Measurements from ENCODE around the gene ICAM2. TPM values are rescaled to one million over a fixed set of nuclear protein-coding genes. Genes with fewer than 3 reads are reported as not detected.
A peak's percentile ranks its signal among the peaks of the same experiment; 100 is the strongest.
"Not testable (repeated sequence)": the region's sequence is repeated elsewhere in the genome, so short reads cannot be mapped to it uniquely, and the experiment has no call there.

ICAM2 gene
- total RNA-seq, 1 experiment from 2014 or later, result not detected

- DNase-seq (ENCODE audit: low read depth), result no peak
Measured at GRCh38 chr17:63997341-63998048, 22.9 kb downstream of the ICAM2 start.

DNA sequence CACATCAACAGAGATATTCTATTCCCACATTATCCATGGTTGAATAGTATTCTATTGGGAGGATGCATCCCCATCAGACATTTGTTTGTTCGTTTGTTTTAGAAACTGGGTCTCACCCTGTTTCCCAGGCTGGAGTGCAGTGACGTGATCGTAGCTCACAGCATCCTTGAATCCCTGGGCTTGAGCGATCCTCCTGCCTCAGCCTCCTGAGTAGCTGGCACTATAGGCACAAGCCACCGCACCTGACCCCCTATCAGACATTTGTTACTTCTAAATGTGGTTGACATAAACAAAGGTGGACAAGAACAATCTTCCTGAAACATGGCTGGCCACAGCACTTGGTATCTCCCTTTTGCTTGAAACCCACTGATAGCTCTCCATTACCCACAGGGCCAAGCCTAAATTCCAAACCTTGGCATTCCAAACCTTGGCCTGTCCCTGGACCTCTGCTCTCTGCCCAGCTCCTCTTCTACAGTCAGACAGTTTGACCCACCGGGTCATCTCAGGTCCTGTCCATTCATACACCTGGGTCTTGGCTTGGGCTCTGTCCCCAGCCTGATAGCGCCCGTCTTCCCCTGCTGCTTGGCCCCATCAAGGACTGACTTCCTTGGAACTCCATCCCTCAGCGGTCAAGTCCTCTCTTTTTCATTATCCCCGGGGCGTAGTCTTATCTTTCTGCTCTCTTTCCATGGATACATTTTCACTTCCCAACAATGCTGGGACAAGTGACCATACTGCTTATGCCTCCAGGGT lies 23.8 kb downstream of the ICAM2 start:
- DNase-seq (ENCODE audit: low read depth), result no peak

GRCh38 chr17:63995626-63996025 lies 24.8 kb downstream of the ICAM2 start:
- DNase-seq (ENCODE audit: low read depth), result no peak

GRCh38 chr17:63993368-63993985 lies 27.0 kb downstream of the ICAM2 start:
- no peak for DNase-seq (ENCODE audit: low read depth)

GRCh38 chr17:63991611-63992010 lies 28.8 kb downstream of the ICAM2 start:
- DNase-seq (ENCODE audit: low read depth), result no peak

GRCh38 chr17:63989622-63990345 lies 30.6 kb downstream of the ICAM2 start:
- no peak for DNase-seq (ENCODE audit: low read depth)

DNA sequence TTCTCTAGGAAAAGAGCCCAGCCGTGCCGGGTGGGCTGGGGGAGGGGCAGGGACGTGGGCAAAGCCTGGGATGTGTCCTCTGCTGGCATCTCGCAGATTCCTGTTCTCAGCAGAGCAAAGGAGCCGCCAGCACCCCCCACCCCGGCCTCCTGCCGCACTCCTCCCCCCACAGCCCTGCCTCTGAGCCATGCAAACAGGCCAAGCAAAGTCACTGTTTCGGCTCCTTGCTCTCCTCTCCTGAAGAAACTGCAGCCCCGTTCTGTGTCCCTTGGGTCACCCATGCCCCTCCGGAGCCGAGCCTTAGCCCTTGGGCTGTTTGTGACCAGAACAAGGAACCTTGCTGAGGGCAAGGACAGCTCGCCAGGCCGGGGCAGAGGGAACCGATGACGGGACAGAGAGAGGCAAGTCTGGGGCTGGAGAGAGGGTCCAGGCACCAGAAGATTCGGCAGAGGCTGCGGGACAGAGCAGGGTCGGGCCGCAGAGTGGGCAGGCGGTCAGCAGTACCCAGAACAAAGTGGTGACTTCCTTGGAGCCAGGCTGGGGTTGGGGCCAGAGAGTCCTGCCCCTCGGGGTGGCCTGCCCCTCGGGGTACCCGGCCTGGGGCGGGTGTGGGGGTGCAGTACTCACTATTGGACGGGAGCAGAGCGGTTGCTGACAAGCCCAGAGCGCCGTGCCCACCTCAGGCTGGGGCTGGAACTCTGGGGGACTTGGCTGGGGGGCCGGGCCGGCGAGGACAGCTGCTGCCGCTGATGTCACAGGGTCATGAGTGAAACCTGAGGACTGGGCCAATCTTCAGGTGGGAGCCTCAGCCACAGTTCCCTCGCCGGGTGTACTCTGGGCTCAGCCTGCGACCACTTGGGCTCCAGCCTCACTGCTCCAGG lies 31.5 kb downstream of the ICAM2 start:
- no peak for DNase-seq (ENCODE audit: low read depth)

DNA sequence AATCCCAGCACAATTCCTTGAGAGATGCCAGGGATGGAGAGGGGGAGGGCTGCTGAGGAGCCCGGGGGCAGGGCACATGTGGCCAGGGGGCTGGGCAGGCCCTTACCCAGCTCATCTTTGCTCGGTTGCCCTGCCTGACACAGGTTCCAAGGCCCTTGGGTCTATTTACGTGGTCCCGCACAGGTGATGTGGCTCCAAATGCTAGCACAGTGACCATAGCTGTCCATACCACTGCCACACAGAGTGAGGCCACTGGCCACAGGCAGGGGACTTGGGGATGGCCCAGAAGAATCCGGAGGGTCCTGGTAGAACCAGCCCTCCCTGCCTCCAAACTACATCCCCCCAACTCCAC lies 32.3 kb downstream of the ICAM2 start:
- no peak for DNase-seq (ENCODE audit: low read depth)

DNA sequence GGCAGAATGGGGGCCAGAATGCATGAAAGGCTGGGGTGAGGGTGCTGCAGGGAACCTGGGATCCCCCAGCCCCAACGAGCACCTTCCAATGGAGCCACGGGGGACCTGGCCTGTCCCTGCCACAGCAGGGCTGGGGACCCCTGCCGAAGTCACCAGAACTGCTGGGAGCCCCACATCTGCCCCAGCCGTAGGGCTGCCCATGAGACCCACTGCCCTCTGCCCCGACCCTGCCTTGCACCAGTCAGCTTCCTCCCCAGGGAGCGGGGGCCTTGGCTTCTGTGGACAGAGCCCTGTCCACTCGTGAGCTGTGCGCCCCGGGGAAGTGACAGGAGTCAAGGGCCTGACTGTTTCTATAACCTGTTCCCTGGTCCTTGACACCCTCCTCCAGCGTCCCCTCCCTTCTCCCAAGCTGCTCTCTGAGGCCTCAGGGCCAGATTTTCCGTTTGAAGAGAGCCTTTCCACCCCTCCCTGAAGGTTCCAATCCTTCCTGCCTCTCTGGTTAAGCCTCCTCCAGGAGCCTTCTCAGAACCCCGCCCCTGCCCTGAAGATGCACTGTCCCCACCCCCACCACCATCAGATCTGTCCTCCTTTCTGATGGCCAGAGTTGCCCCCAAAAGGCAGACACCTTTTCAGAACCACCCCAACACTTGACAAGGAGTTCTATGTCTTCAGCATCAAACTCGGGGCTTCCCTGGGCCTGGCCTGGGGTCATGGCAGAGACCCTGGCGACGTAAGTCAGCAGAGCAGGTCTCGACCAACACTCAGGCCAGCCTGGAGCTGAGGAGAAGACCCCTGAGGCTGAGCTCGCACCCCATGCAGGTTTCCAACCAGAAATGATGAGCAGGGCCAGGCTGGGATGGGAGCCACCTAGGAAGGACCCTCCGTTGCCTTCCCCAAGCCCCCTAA lies 33.0 kb downstream of the ICAM2 start:
- no peak for DNase-seq (ENCODE audit: low read depth)

DNA sequence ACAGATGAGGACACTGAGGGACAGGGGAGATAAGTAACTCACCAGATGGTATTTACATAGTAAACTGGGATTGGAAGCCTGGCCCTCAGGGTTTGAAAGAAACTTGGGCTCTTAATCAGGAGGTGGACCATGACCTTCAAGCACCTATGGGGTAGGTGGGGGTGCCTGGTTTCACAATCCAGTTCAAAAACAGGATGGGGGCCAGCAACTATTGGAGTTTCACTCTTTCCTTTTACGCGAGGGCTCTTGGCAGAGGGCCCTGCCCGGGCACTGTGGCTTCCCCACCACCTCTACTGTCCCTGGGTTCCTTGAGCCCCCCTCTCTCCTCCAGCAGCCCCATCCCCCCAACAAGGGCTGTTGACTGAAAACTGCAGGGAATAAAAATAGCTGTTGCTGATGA lies 33.6 kb downstream of the ICAM2 start:
- DNase-seq (ENCODE audit: low read depth), result no peak

DNA sequence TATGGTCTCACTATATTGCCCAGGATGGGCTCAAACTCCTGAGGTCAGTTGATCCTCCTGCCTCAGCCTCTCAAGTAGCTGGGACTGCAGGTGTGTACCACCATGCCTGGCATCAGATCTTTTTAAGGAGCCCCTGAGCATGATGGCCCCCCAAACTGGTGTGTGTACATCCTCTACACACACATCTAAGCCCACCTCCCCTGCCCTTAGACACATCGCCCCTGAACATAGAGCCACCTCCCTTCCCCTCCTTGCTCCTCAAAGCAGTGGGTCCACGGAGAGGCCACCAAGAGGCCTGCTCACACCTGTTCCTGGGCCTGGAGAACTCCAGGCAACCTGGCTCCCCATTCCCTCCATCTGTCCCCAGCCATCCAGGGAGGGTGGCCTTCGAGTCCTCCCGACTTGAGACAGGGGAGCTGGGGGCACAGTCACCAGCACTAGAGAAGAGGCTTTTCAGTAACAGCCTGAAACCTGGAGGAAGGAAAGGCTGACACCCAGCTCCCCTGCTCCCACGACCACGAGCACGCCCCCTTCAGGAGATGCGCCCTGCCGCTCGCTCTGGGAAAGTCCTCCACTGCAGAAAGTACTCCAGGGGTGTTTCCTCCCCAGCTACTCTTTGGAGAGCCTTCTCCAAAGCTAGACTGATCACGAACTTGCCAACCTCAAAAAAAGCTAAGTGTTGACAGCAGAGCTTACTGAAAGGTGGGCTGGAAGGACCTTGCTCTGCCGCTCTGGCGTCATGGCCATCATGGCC lies 34.9 kb downstream of the ICAM2 start:
- DNase-seq (ENCODE audit: low read depth), result no peak

DNA sequence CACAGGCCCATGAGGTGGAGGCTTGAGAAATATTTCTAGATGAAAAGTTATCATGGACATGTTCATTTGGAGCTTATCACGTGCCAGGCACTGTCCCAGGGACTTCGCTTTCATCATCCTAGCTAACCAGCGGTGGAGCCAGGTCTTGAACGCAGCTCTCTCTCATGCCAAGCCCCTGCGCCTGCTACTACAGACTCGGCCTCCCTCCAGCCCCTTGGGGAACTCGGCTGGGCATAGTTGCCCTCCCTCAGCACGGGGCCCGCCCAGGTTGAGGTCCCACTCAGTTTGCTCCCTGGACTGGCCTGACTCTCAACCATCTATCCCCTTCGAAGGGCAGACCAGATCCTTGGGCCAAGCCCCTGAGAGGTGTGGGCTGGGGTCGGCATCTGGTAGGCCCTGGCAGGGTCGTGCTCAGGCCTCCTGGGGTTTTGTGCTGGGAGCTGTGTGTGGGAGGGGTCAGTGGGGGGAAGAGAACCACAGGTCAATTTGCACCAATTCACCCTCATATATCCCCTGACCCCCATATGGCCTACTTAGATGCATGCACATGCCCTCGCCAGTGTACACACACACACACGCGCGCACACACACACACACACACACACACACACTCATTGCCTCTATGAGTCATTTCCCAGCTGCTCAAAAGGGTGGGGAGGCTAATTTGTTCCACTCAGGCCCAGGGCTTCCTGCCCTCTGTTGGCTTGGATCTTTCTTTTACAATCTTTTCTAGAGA lies 35.6 kb downstream of the ICAM2 start:
- peak; percentile 86 for DNase-seq (ENCODE audit: low read depth)

- DNase-seq (ENCODE audit: low read depth), result peak; percentile 32
Measured at GRCh38 chr17:63984236-63984635, 36.2 kb downstream of the ICAM2 start.

DNA sequence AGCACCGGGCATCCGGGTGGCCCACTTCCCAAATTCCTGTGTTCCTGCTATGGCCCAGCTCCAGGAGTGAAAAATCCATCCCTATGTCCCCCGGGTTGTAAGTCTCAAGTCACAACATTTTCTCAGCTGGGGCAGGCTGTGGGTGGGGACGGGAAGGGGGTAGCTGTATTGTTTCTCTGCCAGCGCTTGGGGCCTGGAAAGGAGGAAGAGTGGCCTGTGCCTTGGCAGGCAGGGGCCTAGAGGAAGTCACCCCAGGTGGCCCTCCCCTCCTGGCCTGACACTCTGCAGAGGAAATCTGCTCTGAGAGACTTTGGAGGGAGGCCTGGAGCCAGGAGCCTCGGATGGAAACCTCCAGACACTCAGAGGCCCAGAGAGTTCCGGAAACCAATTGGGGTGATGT lies 37.1 kb downstream of the ICAM2 start:
- no peak for DNase-seq (ENCODE audit: low read depth)

DNA sequence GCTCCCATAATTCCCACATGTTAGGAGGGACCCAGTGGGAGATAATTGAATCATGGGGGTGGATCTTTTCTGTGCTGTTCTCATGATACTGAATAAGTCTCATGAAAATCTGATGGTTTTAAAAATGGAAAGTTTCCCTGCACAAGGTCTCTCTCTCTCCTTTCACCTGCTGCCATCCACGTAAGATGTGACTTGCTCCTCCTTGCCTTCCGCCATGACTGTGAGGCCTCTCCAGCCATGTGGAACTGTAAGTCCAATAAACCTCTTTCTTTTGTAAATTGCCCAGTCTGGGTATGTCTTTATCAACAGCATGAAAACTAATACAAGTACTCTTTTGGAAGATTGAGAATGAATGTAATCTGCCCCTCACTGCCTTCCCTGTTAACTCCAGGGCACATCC lies 37.8 kb downstream of the ICAM2 start:
- DNase-seq (ENCODE audit: low read depth), result not testable (repeated sequence)

- no peak for DNase-seq (ENCODE audit: low read depth)
Measured at GRCh38 chr17:63978272-63979200, 41.9 kb downstream of the ICAM2 start.

DNA sequence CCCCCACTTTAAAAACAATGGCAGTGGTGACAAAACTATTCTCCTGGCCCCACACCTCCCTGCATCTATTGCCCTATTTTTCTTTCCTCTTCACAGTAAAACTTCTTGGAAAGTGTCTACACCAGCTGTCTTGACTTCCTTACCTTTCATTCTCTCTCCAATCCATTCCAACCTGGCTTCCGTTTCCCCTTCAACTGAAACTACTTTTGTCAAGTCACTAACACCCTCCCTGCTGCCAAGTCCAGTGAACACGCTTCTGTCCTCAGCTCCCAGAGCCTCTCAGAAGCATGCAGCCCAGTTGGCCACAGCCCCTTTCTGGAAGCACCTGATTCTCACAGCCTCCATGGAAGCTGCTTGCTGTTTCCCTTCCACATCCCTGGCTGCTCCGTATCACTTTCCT lies 43.7 kb downstream of the ICAM2 start:
- no peak for DNase-seq (ENCODE audit: low read depth)

Data from RPMI7951 (cell line).